C1 segment of cervical spinal cord (tissue), 14 donors: ENCODE data around the gene ARHGAP27.

ENCODE experiments used
- DNase-seq, 14 donors: peaks; one replicate each; lab custom pipeline; 2025; lab: John Stamatoyannopoulos, UW

Gene ARHGAP27

GRCh38 chr17:45408611-45409421, 23.9 kb downstream of the ARHGAP27 start:
- DNase-seq = no peak

GRCh38 chr17:45406107-45406506, 26.6 kb downstream of the ARHGAP27 start:
- DNase-seq = no peak

GRCh38 chr17:45405250-45406086, 27.2 kb downstream of the ARHGAP27 start:
- no peak for DNase-seq

GRCh38 chr17:45404870-45405249, 27.8 kb downstream of the ARHGAP27 start:
- DNase-seq = no peak

- no peak for DNase-seq
Observed at GRCh38 chr17:45403906-45404490, 28.7 kb downstream of the ARHGAP27 start.

- DNase-seq = no peak
Observed at GRCh38 chr17:45402916-45403315, 29.8 kb downstream of the ARHGAP27 start.

GRCh38 chr17:45398800-45399199, 33.9 kb downstream of the ARHGAP27 start:
- DNase-seq = no peak

- no peak for DNase-seq
Observed at GRCh38 chr17:45397796-45398195, 34.9 kb downstream of the ARHGAP27 start.

GRCh38 chr17:45396496-45397205, 36.0 kb downstream of the ARHGAP27 start:
- DNase-seq = no peak

- no peak for DNase-seq
Observed at GRCh38 chr17:45395569-45396415, 36.9 kb downstream of the ARHGAP27 start.

- peak in 11 of 14 donors; percentile 13 to 52 (median 33) for DNase-seq
Observed at GRCh38 chr17:45394913-45395568, 37.6 kb downstream of the ARHGAP27 start.

- DNase-seq = no peak
Observed at GRCh38 chr17:45394564-45394912, 38.1 kb downstream of the ARHGAP27 start.

- DNase-seq = no peak
Observed at GRCh38 chr17:45394091-45394490, 38.6 kb downstream of the ARHGAP27 start.

GRCh38 chr17:45393411-45393810, 39.3 kb downstream of the ARHGAP27 start:
- DNase-seq = no peak

- DNase-seq = no peak
Observed at GRCh38 chr17:45391918-45392317, 40.8 kb downstream of the ARHGAP27 start.

- no peak for DNase-seq
Observed at GRCh38 chr17:45391291-45391690, 41.4 kb downstream of the ARHGAP27 start.

GRCh38 chr17:45389354-45389753, 43.3 kb downstream of the ARHGAP27 start:
- no peak for DNase-seq

GRCh38 chr17:45388604-45389325, 43.9 kb downstream of the ARHGAP27 start:
- no peak for DNase-seq

- no peak for DNase-seq
Observed at GRCh38 chr17:45387739-45388138, 44.9 kb downstream of the ARHGAP27 start.

- no peak for DNase-seq
Observed at GRCh38 chr17:45386178-45386577, 46.5 kb downstream of the ARHGAP27 start.
